ENCODE results near the gene HSPA1A.
A peak's percentile ranks its signal among the peaks of the same experiment; 100 is the strongest.

Gene HSPA1A

GRCh38 chr6:31776989-31777666, 38.2 kb upstream of the HSPA1A start, which contains the start of gene VWA7:
VWA7 (minus strand) TSS chr6:31777328; CDS start chr6:31776779, 549 bp downstream.
- CTCF ChIA-PET, result interaction anchor here (0.5 to 0.7 kb wide), 2 partner anchors 14 to 37 kb away, joined by 3 read pairs; no protein-coding TSS in a partner anchor
- peak; percentile 94 for DNase-seq (ENCODE audit: low spot score)
- no peak for TF ChIP-seq CTCF (conservative IDR thresholded peaks at IDR 0.05; ENCODE audit: low read depth)
- POLR2A ChIA-PET (ENCODE audit: low non-redundant PET), result no interaction called here
- peak within 1 kb of the TSS; percentile 89 for H3K27ac ChIP-seq

- POLR2A ChIA-PET (ENCODE audit: low non-redundant PET), result no interaction called here
Measured at GRCh38 chr6:31777667-31778050, 37.7 kb upstream of the HSPA1A start.

DNA sequence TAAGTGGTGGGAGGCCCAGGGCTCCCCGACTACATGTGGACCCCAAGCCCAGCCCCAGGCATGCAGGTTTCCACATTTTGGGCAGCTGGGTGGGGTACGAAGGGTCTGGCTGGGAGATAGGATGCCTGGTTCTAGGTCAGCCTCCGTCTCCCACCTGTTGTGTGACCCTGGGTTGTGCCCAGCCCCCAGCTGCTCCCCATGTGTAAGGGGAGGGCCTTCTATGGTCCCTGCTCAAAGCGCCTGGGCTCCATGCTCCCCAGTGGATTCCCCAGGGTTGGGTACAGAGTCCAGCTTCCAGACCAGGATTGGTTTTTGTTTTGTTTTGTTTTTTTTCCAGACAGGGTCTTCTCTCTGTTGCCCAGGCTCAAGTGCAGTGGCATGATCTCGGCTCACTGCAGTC, 37.1 kb upstream of the HSPA1A start:
- DNase-seq (ENCODE audit: low spot score), result no peak
- TF ChIP-seq CTCF (conservative IDR thresholded peaks at IDR 0.05; ENCODE audit: low read depth), result no peak
- ChIA-PET POLR2A (ENCODE audit: low non-redundant PET) (no interaction called here), CTCF (interaction anchor here (0.7 to 2.0 kb wide), 2 partner anchors 8 to 40 kb away, joined by 3 to 5 read pairs; no protein-coding TSS in a partner anchor)
- H3K27ac ChIP-seq, result peak overlapping the region; percentile 89

More at GRCh38 chr6:31777667-31778050, 37.7 kb upstream of the HSPA1A start:
- peak overlapping the region; percentile 89 for H3K27ac ChIP-seq
- CTCF ChIA-PET, result interaction anchor here (0.5 to 0.7 kb wide), 2 partner anchors 13 to 36 kb away, joined by 3 read pairs; no protein-coding TSS in a partner anchor
- TF ChIP-seq CTCF (conservative IDR thresholded peaks at IDR 0.05; ENCODE audit: low read depth), result no peak
- no peak for DNase-seq (ENCODE audit: low spot score)

DNA sequence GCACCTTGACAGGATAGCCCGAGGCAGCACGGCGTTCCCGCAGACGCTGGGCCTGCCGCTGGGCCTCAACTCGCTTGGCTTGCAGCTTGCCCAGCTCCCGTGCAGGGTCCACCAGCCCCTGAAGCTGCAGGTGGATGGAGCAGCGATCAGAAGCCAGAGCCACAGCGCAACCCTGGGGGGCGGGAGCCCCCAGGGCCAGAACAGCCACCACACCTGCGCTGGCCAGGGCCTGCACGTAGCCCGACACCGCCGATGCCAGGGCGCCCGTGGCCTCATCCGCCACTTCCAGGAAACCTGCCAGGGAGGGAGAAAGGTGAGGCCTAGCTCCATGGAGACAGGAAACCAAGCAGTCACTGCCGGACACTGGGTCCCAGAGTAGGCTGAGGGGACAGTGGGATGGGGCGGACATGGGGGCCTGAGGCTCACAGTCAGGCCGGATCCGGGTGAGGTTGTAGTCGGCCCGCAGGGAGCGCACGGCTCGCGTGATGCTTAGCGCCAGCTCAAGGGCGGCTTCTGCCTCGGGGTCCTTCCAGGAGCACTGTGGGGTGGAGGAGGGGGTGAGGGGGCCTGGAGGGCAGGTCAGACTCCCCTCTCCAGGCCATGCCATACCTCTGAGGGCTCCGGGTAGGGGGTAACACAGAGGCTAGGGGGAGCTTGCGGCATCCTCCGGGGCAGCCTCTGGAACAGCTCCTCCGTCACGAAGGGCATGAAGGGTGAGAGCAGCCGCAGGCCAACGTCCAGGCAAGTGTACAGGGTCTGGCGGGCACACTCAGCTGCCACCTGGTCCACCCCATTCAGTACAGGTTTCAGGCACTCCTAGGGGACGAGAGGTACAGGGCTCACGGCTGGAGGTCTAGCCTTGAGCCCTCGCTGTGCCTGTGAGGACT, 36.1 kb upstream of the HSPA1A start:
- no peak for TF ChIP-seq CTCF (conservative IDR thresholded peaks at IDR 0.05; ENCODE audit: low read depth)
- ChIA-PET POLR2A (ENCODE audit: low non-redundant PET) (no interaction called here), CTCF (interaction anchor here (1.2 to 2.0 kb wide), 2 partner anchors 9 to 17 kb away, joined by 4 to 5 read pairs; no protein-coding TSS in a partner anchor)
- peak overlapping the region; percentile 89 for H3K27ac ChIP-seq
- no peak for DNase-seq (ENCODE audit: low spot score)

- CTCF ChIA-PET, result interaction anchor here (0.9 to 2.0 kb wide), 4 partner anchors 10 to 57 kb away, joined by 4 to 8 read pairs (median 4); partner anchors contain the start of gene MPIG6B
Measured at GRCh38 chr6:31779908-31780307, 35.4 kb upstream of the HSPA1A start.

More at GRCh38 chr6:31779908-31780307, 35.4 kb upstream of the HSPA1A start:
- POLR2A ChIA-PET (ENCODE audit: low non-redundant PET), result no interaction called here
- peak overlapping the region; percentile 89 for H3K27ac ChIP-seq
- no peak for DNase-seq (ENCODE audit: low spot score)
- no peak for TF ChIP-seq CTCF (conservative IDR thresholded peaks at IDR 0.05; ENCODE audit: low read depth)
